ENCODE data around the gene POLR2I.

Gene POLR2I

DNA sequence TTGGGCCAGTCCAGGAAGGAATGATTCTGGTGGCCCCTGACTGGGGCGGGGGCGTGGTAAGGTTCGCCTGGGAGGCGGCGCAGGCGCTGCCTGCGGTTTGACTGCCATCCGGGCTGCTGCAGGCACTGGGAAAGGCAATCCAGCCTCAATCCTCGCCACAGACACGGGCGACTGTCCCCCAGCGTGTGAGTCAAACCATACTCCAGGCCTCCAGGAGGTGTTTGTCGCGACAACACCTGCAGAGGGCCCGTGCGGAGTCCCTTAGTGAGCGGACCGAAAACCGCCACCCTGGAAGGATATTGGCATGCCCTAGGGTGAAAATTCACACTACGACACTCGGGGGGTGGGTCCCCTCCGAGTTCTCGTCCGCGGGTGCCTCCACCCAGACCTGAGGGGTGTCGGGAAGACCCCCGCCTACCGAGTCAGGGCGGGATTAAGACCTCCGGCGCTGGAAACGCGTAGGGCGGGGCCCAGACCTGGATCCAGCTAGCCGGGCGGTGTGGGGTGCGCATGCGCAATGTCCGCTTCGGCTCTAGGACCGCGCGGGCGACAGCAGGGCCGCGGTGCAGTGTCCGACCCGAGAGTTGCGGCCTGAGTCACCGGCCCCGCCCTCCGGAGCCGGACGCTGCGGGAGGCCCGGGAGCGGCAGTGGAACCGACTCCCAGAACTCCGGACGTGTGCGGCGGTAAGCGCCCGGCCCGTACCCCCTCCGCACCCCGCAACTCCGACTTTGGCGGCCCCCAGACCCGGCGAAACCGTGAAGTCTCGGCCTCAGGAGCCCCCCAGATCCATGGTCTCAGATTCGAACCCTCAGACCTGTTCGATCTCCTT lies 25.0 kb upstream of the POLR2I start, which contains the start of gene CAPNS1 (continued):
- TF ChIP-seq ZNF624 (tag by site-specific recombination; IDR thresholded peaks at IDR 0.05) = no peak
- peak; percentile 96 for TF ChIP-seq ZBTB7A (tag by site-specific recombination; IDR thresholded peaks at IDR 0.05; ENCODE audit: low read depth)
- TF ChIP-seq ZFP3 (tag by site-specific recombination; IDR thresholded peaks at IDR 0.05; ENCODE audit: low read depth) = no peak
- no peak for TF ChIP-seq HOXA7 (CRISPR knock-in tag; IDR thresholded peaks at IDR 0.05; ENCODE audit: borderline replicate concordance)
- peak; percentile 64; the same call in 1 of the 2 replicates for TF ChIP-seq ZNF837 (tag by site-specific recombination; IDR thresholded peaks at IDR 0.05)
- TF ChIP-seq ZNF140 (tag by site-specific recombination; IDR thresholded peaks at IDR 0.05) = no peak
- TF ChIP-seq ZNF133 (tag by site-specific recombination; IDR thresholded peaks at IDR 0.05) = no peak
- TF ChIP-seq, protein P1, sequence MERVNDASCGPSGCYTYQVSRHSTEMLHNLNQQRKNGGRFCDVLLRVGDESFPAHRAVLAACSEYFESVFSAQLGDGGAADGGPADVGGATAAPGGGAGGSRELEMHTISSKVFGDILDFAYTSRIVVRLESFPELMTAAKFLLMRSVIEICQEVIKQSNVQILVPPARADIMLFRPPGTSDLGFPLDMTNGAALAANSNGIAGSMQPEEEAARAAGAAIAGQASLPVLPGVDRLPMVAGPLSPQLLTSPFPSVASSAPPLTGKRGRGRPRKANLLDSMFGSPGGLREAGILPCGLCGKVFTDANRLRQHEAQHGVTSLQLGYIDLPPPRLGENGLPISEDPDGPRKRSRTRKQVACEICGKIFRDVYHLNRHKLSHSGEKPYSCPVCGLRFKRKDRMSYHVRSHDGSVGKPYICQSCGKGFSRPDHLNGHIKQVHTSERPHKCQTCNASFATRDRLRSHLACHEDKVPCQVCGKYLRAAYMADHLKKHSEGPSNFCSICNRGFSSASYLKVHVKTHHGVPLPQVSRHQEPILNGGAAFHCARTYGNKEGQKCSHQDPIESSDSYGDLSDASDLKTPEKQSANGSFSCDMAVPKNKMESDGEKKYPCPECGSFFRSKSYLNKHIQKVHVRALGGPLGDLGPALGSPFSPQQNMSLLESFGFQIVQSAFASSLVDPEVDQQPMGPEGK (tag by site-specific recombination; IDR thresholded peaks at IDR 0.05) = peak; percentile 99
- peak; percentile 99 for TF ChIP-seq KLF16 (tag by site-specific recombination; IDR thresholded peaks at IDR 0.05)
- TF ChIP-seq ZNF544 (tag by site-specific recombination; IDR thresholded peaks at IDR 0.05) = no peak
- 0 out of 2 replicates have a peak, but pooled peaks have one; percentile 9 for TF ChIP-seq ZNF223 (tag by site-specific recombination; IDR thresholded peaks at IDR 0.05)
- TF ChIP-seq, protein P2, sequence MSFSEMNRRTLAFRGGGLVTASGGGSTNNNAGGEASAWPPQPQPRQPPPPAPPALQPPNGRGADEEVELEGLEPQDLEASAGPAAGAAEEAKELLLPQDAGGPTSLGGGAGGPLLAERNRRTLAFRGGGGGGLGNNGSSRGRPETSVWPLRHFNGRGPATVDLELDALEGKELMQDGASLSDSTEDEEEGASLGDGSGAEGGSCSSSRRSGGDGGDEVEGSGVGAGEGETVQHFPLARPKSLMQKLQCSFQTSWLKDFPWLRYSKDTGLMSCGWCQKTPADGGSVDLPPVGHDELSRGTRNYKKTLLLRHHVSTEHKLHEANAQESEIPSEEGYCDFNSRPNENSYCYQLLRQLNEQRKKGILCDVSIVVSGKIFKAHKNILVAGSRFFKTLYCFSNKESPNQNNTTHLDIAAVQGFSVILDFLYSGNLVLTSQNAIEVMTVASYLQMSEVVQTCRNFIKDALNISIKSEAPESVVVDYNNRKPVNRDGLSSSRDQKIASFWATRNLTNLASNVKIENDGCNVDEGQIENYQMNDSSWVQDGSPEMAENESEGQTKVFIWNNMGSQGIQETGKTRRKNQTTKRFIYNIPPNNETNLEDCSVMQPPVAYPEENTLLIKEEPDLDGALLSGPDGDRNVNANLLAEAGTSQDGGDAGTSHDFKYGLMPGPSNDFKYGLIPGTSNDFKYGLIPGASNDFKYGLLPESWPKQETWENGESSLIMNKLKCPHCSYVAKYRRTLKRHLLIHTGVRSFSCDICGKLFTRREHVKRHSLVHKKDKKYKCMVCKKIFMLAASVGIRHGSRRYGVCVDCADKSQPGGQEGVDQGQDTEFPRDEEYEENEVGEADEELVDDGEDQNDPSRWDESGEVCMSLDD (tag by site-specific recombination; IDR thresholded peaks at IDR 0.05) = peak; percentile 98
- no peak for TF ChIP-seq ZNF776 (tag by site-specific recombination; IDR thresholded peaks at IDR 0.05; ENCODE audit: borderline replicate concordance)
- peak; percentile 96 for TF ChIP-seq KLF9 (tag by site-specific recombination; IDR thresholded peaks at IDR 0.05; ENCODE audit: low read depth)
- TF ChIP-seq, protein P3, sequence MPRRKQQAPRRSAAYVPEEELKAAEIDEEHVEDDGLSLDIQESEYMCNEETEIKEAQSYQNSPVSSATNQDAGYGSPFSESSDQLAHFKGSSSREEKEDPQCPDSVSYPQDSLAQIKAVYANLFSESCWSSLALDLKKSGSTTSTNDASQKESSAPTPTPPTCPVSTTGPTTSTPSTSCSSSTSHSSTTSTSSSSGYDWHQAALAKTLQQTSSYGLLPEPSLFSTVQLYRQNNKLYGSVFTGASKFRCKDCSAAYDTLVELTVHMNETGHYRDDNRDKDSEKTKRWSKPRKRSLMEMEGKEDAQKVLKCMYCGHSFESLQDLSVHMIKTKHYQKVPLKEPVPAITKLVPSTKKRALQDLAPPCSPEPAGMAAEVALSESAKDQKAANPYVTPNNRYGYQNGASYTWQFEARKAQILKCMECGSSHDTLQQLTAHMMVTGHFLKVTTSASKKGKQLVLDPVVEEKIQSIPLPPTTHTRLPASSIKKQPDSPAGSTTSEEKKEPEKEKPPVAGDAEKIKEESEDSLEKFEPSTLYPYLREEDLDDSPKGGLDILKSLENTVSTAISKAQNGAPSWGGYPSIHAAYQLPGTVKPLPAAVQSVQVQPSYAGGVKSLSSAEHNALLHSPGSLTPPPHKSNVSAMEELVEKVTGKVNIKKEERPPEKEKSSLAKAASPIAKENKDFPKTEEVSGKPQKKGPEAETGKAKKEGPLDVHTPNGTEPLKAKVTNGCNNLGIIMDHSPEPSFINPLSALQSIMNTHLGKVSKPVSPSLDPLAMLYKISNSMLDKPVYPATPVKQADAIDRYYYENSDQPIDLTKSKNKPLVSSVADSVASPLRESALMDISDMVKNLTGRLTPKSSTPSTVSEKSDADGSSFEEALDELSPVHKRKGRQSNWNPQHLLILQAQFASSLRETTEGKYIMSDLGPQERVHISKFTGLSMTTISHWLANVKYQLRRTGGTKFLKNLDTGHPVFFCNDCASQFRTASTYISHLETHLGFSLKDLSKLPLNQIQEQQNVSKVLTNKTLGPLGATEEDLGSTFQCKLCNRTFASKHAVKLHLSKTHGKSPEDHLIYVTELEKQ (tag by site-specific recombination; IDR thresholded peaks at IDR 0.05; ENCODE audit: borderline replicate concordance) = peak; percentile 69; the same call in 1 of the 2 replicates
- TF ChIP-seq, protein P4, sequence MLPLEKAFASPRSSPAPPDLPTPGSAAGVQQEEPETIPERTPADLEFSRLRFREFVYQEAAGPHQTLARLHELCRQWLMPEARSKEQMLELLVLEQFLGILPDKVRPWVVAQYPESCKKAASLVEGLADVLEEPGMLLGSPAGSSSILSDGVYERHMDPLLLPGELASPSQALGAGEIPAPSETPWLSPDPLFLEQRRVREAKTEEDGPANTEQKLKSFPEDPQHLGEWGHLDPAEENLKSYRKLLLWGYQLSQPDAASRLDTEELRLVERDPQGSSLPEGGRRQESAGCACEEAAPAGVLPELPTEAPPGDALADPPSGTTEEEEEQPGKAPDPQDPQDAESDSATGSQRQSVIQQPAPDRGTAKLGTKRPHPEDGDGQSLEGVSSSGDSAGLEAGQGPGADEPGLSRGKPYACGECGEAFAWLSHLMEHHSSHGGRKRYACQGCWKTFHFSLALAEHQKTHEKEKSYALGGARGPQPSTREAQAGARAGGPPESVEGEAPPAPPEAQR (tag by site-specific recombination; IDR thresholded peaks at IDR 0.05) = no peak
- TF ChIP-seq GLI2 (tag by site-specific recombination; IDR thresholded peaks at IDR 0.05; ENCODE audit: borderline replicate concordance, low read depth) = no peak
- TF ChIP-seq ZBTB17 (tag by site-specific recombination; IDR thresholded peaks at IDR 0.05) = peak; percentile 96
- TF ChIP-seq ZNF155 (tag by site-specific recombination; IDR thresholded peaks at IDR 0.05) = no peak
- TF ChIP-seq OSR2 (tag by site-specific recombination; IDR thresholded peaks at IDR 0.05) = peak; percentile 33
- no peak for TF ChIP-seq ZNF175 (tag by site-specific recombination; IDR thresholded peaks at IDR 0.05)
- TF ChIP-seq, protein P5, sequence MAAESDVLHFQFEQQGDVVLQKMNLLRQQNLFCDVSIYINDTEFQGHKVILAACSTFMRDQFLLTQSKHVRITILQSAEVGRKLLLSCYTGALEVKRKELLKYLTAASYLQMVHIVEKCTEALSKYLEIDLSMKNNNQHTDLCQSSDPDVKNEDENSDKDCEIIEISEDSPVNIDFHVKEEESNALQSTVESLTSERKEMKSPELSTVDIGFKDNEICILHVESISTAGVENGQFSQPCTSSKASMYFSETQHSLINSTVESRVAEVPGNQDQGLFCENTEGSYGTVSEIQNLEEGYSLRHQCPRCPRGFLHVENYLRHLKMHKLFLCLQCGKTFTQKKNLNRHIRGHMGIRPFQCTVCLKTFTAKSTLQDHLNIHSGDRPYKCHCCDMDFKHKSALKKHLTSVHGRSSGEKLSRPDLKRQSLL (tag by site-specific recombination; IDR thresholded peaks at IDR 0.05) = peak; percentile 82
- TF ChIP-seq ZNF416 (tag by site-specific recombination; IDR thresholded peaks at IDR 0.05) = no peak
- TF ChIP-seq, protein P6, sequence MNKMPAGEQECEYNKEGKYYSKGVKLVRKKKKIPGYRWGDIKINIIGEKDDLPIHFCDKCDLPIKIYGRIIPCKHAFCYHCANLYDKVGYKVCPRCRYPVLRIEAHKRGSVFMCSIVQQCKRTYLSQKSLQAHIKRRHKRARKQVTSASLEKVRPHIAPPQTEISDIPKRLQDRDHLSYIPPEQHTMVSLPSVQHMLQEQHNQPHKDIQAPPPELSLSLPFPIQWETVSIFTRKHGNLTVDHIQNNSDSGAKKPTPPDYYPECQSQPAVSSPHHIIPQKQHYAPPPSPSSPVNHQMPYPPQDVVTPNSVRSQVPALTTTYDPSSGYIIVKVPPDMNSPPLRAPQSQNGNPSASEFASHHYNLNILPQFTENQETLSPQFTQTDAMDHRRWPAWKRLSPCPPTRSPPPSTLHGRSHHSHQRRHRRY (tag by site-specific recombination; IDR thresholded peaks at IDR 0.05) = peak; percentile 14; the same call in 1 of the 2 replicates
- TF ChIP-seq ZBTB21 (tag by site-specific recombination; IDR thresholded peaks at IDR 0.05) = peak; percentile 81
